ENCODE results near the gene CCDC179. TPM values are rescaled to one million over a fixed set of nuclear protein-coding genes. Genes with fewer than 3 reads are reported as not detected.

The CCDC179 gene
- total and polyA plus RNA-seq, 9 of the 15 experiments (the other 6 are each of a cell fraction or from before 2014, with no cell fraction given), result not detected

DNA sequence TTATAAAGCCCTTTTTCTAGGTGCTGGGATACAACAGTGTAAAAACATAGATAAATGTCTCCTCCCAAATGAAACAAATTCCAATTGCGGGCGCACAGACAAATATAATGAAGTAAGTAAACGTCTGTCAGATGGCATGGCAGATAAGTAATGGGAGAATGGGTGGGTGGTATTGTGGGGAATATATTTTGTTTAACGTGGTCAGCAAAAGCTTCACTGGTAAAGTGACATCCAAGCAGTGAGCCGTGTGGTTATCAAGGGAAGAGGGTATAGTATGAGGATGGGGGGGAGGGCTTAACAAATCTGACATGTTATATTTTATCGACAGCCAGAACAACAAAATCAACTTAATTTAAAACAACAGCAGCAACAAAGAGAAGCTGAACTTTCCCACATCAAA, 31.9 kb downstream of the CCDC179 start (continued):
- TF ChIP-seq, protein P1, sequence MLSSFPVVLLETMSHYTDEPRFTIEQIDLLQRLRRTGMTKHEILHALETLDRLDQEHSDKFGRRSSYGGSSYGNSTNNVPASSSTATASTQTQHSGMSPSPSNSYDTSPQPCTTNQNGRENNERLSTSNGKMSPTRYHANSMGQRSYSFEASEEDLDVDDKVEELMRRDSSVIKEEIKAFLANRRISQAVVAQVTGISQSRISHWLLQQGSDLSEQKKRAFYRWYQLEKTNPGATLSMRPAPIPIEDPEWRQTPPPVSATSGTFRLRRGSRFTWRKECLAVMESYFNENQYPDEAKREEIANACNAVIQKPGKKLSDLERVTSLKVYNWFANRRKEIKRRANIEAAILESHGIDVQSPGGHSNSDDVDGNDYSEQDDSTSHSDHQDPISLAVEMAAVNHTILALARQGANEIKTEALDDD (IDR thresholded peaks at IDR 0.05), result peak; percentile 69; the same call in 1 of the 2 replicates
- TF ChIP-seq KLF1 (tag; IDR thresholded peaks at IDR 0.05) (no peak), ARID1B (IDR thresholded peaks at IDR 0.05) (0 out of 2 replicates have a peak, but pooled peaks have one; percentile 17)

GRCh38 chr11:22822203-22822602, 38.1 kb downstream of the CCDC179 start:
- no TSS peak for BruUV-seq (replicated peaks)
- in situ Hi-C loops (cut with MboI), result no loop called here
- no peak for TF ChIP-seq ZNF134 (CRISPR knock-in tag; conservative IDR thresholded peaks at IDR 0.05)
- TF ChIP-seq PTBP1 (IDR thresholded peaks at IDR 0.05; ENCODE audit: low read depth, low read length), result no peak
- no peak for TF ChIP-seq RBM34 (IDR thresholded peaks at IDR 0.05; ENCODE audit: borderline replicate concordance, insufficient read depth, low read length)
- no peak for TF ChIP-seq BRD4 (IDR thresholded peaks at IDR 0.05)
- TF ChIP-seq COPS2 (conservative IDR thresholded peaks at IDR 0.05), result no peak
- TF ChIP-seq EP400 (IDR thresholded peaks at IDR 0.05), result no peak
- TF ChIP-seq FOXP1 (CRISPR knock-in tag; IDR thresholded peaks at IDR 0.05), result no peak
- no peak for TF ChIP-seq ZC3H11A (IDR thresholded peaks at IDR 0.05; ENCODE audit: low read depth, low read length)
- no peak for TF ChIP-seq ZBTB49 (CRISPR knock-in tag; IDR thresholded peaks at IDR 0.05; ENCODE audit: borderline replicate concordance)
- TF ChIP-seq ATF4 (CRISPR knock-in tag; IDR thresholded peaks at IDR 0.05), result no peak
- TF ChIP-seq BRD9 (IDR thresholded peaks at IDR 0.05; ENCODE audit: low read depth, partially characterized antibody), result no peak
- TF ChIP-seq BACH1 (tag; IDR thresholded peaks at IDR 0.05), result no peak
- TF ChIP-seq ZNF79 (CRISPR knock-in tag; IDR thresholded peaks at IDR 0.05; ENCODE audit: low read depth), result no peak
- no peak for TF ChIP-seq ESRRB (CRISPR knock-in tag; IDR thresholded peaks at IDR 0.05; ENCODE audit: borderline replicate concordance)
- no peak for TF ChIP-seq NCOR1 (IDR thresholded peaks at IDR 0.05)
- TF ChIP-seq MLLT1 (IDR thresholded peaks at IDR 0.05), result no peak

More at GRCh38 chr11:22822203-22822602, 38.1 kb downstream of the CCDC179 start:
- H4K20me1 ChIP-seq (replicated peaks; ENCODE audit: control insufficient read depth, insufficient read depth, low read length), result no peaks in the 10 kb centered on the region
- DNase-seq (ENCODE audit: extremely low read depth in 1 of 4, low spot score in 3 of 4), result no peak
- intact Hi-C loops (cut with micrococcal nuclease), result no loop called here
- ChIA-PET CTCF (ENCODE audit: low intra/inter-chr PET ratio) (no interaction called here), POLR2A (no interaction called here)
- H2AFZ ChIP-seq (ENCODE audit: low read depth, low read length), result no peak overlapping the region
- H3K27me3 ChIP-seq (ENCODE audit: control insufficient read depth in 2 of 2, insufficient read depth in 2 of 2, low read length in 2 of 2), result no peaks in the 10 kb centered on the region
- FAIRE-seq, result no peak
- peaks cover 2% of the 10 kb centered on the region; the same call in 1 of the 3 replicates for H3K79me2 ChIP-seq (ENCODE audit: control insufficient read depth, insufficient read depth, low read length)
- H3K9ac ChIP-seq (ENCODE audit: insufficient read depth in 1 of 2, low read depth in 2 of 2, low read length in 2 of 2), result no peak overlapping the region
- no peak overlapping the region for H3K4me2 ChIP-seq (ENCODE audit: insufficient read depth, low read length)
- WGBS (ENCODE audit: insufficient coverage, low coverage, missing lambda C conversion rate), result 92% methylated on average over 2 of the region's 2 CpGs
- no peaks in the 10 kb centered on the region for H3K4me1 ChIP-seq (replicated peaks in 1 of 2; ENCODE audit: control insufficient read depth in 2 of 2, insufficient read depth in 2 of 2, low read length in 2 of 2)
- ATAC-seq, result no peak
- no peak overlapping the region for H3K4me3 ChIP-seq
- H3K36me3 ChIP-seq (ENCODE audit: control insufficient read depth, insufficient read depth, low read length), result peaks cover 56% of the 10 kb centered on the region
- no peaks in the 10 kb centered on the region for H3K9me1 ChIP-seq (ENCODE audit: control insufficient read depth, insufficient read depth, low read length)
- H3K27ac ChIP-seq (ENCODE audit: extremely low read depth, low read depth, low read length), result no peak overlapping the region
- no peaks in the 10 kb centered on the region for H3K9me3 ChIP-seq (replicated peaks; ENCODE audit: control insufficient read depth, insufficient read depth, low read depth, low read length)
